ENCODE results near the gene CPXCR1.
"Not testable (repeated sequence)": the region's sequence is repeated elsewhere in the genome, so short reads cannot be mapped to it uniquely, and the experiment has no call there.

Gene CPXCR1

DNA sequence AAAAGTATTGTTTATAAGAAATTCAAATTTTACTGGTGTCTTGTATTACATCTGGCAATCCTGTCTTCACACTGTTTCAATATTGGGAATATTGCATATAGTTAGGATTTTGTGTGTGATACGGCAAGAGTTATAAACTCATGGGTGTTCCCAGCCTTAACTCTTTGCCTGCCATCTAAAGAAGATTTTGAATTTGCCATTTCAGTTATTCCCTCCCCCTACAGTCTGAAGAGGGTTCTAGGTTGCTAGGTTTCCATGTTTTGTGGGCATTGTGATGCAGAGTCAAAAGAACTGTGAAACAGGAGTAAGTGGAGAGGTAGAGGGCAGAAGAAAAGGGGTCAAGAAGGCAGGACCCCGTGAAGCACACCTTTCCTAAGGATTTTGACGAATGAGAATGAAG is at the start of gene CPXCR1:
CPXCR1 (plus strand) TSS at position 301 of the 400 bp plus-strand sequence. CDS start 6,190 bp downstream, outside the sequence.
- Mint-ChIP-seq H3K27ac (no peak within 1 kb of the TSS), H3K9me3 (no peaks in the 10 kb centered on the region), H3K27me3 (no peaks in the 10 kb centered on the region), H3K4me1 (no peaks in the 10 kb centered on the region), H3K4me3 (no peak within 1 kb of the TSS), H3K36me3 (no peaks in the 10 kb centered on the region)

DNA sequence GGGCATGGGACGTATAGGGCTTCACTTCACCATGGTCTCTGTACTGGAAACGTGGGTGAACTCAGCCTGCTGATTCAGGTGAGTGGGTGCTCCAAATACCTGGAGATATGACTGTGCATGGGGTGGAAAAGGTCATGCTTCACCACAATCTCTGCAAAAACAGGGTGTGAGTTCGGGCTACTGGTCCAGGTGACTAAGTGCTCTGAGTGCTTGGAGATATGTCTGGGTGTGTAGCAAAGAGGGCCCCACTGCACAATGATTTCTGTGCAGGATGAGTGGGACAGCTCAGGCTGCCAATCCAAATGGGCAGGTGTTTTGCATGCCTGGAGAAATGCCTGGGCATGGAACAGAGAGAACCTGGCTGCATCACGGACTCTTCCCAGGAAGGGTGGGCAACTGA is 11.2 kb upstream of the CPXCR1 start:
- Mint-ChIP-seq H3K27me3 (no peaks in the 10 kb centered on the region), H3K4me3 (no peak overlapping the region), H3K9me3 (no peaks in the 10 kb centered on the region), H3K4me1 (no peaks in the 10 kb centered on the region), H3K27ac (no peak overlapping the region), H3K36me3 (no peaks in the 10 kb centered on the region)

DNA sequence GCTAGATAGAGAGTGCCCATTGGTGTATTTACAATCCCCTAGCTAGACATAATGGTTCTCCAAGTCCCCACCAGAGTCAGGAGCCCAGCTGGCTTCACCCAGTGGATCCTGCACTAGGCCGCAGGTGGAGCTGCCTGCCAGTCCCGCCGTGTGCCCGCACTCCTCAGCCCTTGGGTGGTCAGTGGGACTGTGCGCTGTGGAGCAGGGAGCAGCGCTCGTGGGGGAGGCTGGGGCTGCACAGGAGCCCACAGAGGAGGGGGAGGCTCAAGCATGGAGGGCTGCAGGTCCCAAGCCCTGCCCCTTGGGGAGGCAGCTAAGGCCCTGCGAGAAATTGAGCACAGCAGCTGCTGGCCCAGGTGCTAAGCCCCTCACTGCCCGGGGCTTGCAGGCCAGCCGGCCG is 810 bp upstream of the CPXCR1 start:
- H3K27ac Mint-ChIP-seq, H3K4me3 Mint-ChIP-seq, H3K36me3 Mint-ChIP-seq, H3K9me3 Mint-ChIP-seq, H3K27me3 Mint-ChIP-seq, H3K4me1 Mint-ChIP-seq: not testable (repeated sequence)

DNA sequence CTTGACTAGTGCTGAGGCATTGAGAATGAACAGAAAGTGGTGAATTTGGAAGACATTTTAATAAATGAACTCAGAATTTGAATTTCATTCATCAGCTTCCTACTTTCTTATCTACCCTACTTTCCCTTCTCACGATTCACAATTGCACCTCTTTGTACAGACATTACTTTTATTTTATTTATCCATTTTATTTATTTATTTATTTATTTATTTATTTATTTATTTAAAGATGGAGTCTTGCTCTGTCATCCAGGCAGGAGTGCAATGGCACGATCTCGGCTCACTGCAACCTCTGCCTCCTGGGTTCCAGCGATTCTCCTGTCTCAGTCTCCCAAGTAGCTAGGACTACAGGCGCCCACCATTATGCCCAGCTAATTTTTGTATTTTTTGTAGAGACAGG is 5.3 kb downstream of the CPXCR1 start:
- not testable (repeated sequence) for H3K4me1 Mint-ChIP-seq, H3K27ac Mint-ChIP-seq

DNA sequence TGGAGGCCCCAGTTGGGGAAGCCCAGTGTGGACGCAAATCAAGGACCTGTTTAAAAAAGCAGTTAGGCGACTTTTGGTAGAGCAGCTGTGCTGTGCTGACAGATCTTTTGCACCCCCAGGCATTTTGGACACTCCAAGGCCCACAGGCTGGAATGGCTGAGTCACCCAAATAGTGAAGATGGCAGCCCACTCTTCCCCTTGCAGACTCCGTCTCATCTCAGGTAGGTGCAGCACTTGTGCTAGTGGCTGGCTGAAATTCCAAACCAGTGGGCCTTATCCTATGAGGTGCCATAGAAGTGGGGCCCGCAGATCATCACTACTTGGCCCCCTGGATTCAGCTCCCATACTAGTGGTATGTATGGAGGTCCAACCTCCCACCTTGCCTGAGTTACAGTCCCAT is 42.8 kb downstream of the CPXCR1 start:
- H3K36me3 Mint-ChIP-seq, result no peaks in the 10 kb centered on the region
- H3K4me1 Mint-ChIP-seq, result no peaks in the 10 kb centered on the region
- peaks cover 4% of the 10 kb centered on the region for H3K9me3 Mint-ChIP-seq
- H3K27me3 Mint-ChIP-seq, result no peaks in the 10 kb centered on the region
- H3K27ac Mint-ChIP-seq, result no peak overlapping the region
- no peak overlapping the region for H3K4me3 Mint-ChIP-seq

More for the DNA sequence above, 5.3 kb downstream of the CPXCR1 start:
- not testable (repeated sequence) for H3K27me3 Mint-ChIP-seq, H3K36me3 Mint-ChIP-seq, H3K9me3 Mint-ChIP-seq, H3K4me3 Mint-ChIP-seq
